ENCODE measurements around the gene CERT1. TPM values are rescaled to one million over a fixed set of nuclear protein-coding genes. Genes with fewer than 3 reads are reported as not detected.
"Not testable (repeated sequence)": the region's sequence is repeated elsewhere in the genome, so short reads cannot be mapped to it uniquely, and the experiment has no call there.

The CERT1 gene
- total and polyA plus RNA-seq, 2 donors from 2014 or later: 14.5 to 50.1 TPM

- H3K4me3 ChIP-seq (ENCODE audit: low read length in 3 of 3); H3K27ac ChIP-seq (ENCODE audit: low read depth in 2 of 2, low read length in 2 of 2); H3K4me1 ChIP-seq (ENCODE audit: control insufficient read depth in 2 of 3, insufficient read depth in 2 of 3, low read depth in 1 of 3, low read length in 3 of 3); H3K27me3 ChIP-seq (ENCODE audit: control insufficient read depth, insufficient read depth, low read length); H3K36me3 ChIP-seq (ENCODE audit: control insufficient read depth in 2 of 3, insufficient read depth in 3 of 3, low read length in 3 of 3); FAIRE-seq; intact Hi-C loops (cut with DNase I); DNase-seq; H3K9ac ChIP-seq (ENCODE audit: low read length in 3 of 3); H3K9me3 ChIP-seq (ENCODE audit: control insufficient read depth in 2 of 3, insufficient read depth in 1 of 3, low read length in 3 of 3): not testable (repeated sequence)
Observed at GRCh38 chr5:75498875-75499274, 12.6 kb downstream of the CERT1 start.

GRCh38 chr5:75498208-75498777 is 13.1 kb downstream of the CERT1 start:
- peaks cover 0 to 7% (median 0%) of the 10 kb centered on the region in 3 donors for H3K36me3 ChIP-seq (ENCODE audit: control insufficient read depth in 2 of 3, insufficient read depth in 3 of 3, low read length in 3 of 3)
- no peak for DNase-seq

DNA sequence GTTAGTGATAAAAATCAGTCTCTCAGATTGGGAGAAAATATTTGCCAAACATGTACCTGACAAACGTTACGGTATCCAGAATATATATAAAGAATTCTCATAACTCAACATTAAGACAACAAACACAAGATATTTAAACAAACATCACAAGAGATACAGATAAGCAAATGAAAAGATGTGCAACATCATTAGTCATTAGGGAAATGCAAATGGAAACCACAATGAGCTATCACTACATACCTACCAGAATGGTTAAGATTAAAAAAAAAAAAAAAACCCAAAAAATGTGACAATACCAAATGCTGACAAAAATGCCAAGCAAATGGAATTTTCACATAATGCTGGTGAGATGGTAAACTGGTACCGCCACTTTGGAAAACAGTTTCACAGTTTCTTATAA is 15.4 kb downstream of the CERT1 start:
- DNase-seq (no peak), FAIRE-seq (no peak)
- H3K27me3 ChIP-seq (ENCODE audit: control insufficient read depth, insufficient read depth, low read length): no peaks in the 10 kb centered on the region
- H3K4me1 ChIP-seq (ENCODE audit: control insufficient read depth in 2 of 3, insufficient read depth in 2 of 3, low read depth in 1 of 3, low read length in 3 of 3): no peaks in the 10 kb centered on the region
- no peak overlapping the region for H3K9ac ChIP-seq (ENCODE audit: low read length in 3 of 3)
- H3K9me3 ChIP-seq (ENCODE audit: control insufficient read depth in 2 of 3, insufficient read depth in 1 of 3, low read length in 3 of 3): no peaks in the 10 kb centered on the region
- TF ChIP-seq CTCF (IDR thresholded peaks at IDR 0.05; ENCODE audit: borderline replicate concordance, extremely low read depth, insufficient read depth): no peak
- peaks cover 3 to 7% (median 4%) of the 10 kb centered on the region in 3 donors for H3K36me3 ChIP-seq (ENCODE audit: control insufficient read depth in 2 of 3, insufficient read depth in 3 of 3, low read length in 3 of 3)
- intact Hi-C loops (cut with DNase I): no loop called here
- H3K27ac ChIP-seq (ENCODE audit: low read depth in 2 of 2, low read length in 2 of 2): no peak overlapping the region
- H3K4me3 ChIP-seq (ENCODE audit: low read length in 3 of 3): no peak overlapping the region

More at GRCh38 chr5:75498208-75498777, 13.1 kb downstream of the CERT1 start:
- Histone ChIP-seq H3K4me1 (ENCODE audit: control insufficient read depth in 2 of 3, insufficient read depth in 2 of 3, low read depth in 1 of 3, low read length in 3 of 3) (no peaks in the 10 kb centered on the region), H3K9ac (ENCODE audit: low read length in 3 of 3) (no peak overlapping the region), H3K9me3 (ENCODE audit: control insufficient read depth in 2 of 3, insufficient read depth in 1 of 3, low read length in 3 of 3) (no peaks in the 10 kb centered on the region), H3K4me3 (ENCODE audit: low read length in 3 of 3) (no peak overlapping the region), H3K27me3 (ENCODE audit: control insufficient read depth, insufficient read depth, low read length) (no peaks in the 10 kb centered on the region), H3K27ac (ENCODE audit: low read depth in 2 of 2, low read length in 2 of 2) (no peak overlapping the region)
- no peak for FAIRE-seq
- intact Hi-C loops (cut with DNase I): no loop called here
- no peak for TF ChIP-seq CTCF (IDR thresholded peaks at IDR 0.05; ENCODE audit: borderline replicate concordance, extremely low read depth, insufficient read depth)

- Histone ChIP-seq H3K4me3 (ENCODE audit: low read length in 3 of 3) (no peak overlapping the region), H3K4me1 (ENCODE audit: control insufficient read depth in 2 of 3, insufficient read depth in 2 of 3, low read depth in 1 of 3, low read length in 3 of 3) (no peaks in the 10 kb centered on the region), H3K9me3 (ENCODE audit: control insufficient read depth in 2 of 3, insufficient read depth in 1 of 3, low read length in 3 of 3) (no peaks in the 10 kb centered on the region), H3K27ac (ENCODE audit: low read depth in 2 of 2, low read length in 2 of 2) (no peak overlapping the region), H3K27me3 (ENCODE audit: control insufficient read depth, insufficient read depth, low read length) (no peaks in the 10 kb centered on the region), H3K36me3 (ENCODE audit: control insufficient read depth in 2 of 3, insufficient read depth in 3 of 3, low read length in 3 of 3) (peaks cover 0 to 4% (median 3%) of the 10 kb centered on the region in 3 donors), H3K9ac (ENCODE audit: low read length in 3 of 3) (no peak overlapping the region)
- no peak for TF ChIP-seq CTCF (IDR thresholded peaks at IDR 0.05; ENCODE audit: borderline replicate concordance, extremely low read depth, insufficient read depth)
- intact Hi-C loops (cut with DNase I): no loop called here
- FAIRE-seq (no peak), DNase-seq (no peak)
Observed at GRCh38 chr5:75491621-75492020, 19.8 kb downstream of the CERT1 start.

GRCh38 chr5:75489847-75490246 is 21.6 kb downstream of the CERT1 start:
- H3K9me3 ChIP-seq (ENCODE audit: control insufficient read depth in 2 of 3, insufficient read depth in 1 of 3, low read length in 3 of 3); FAIRE-seq; H3K9ac ChIP-seq (ENCODE audit: low read length in 3 of 3); H3K4me3 ChIP-seq (ENCODE audit: low read length in 3 of 3); DNase-seq; H3K27ac ChIP-seq (ENCODE audit: low read depth in 2 of 2, low read length in 2 of 2); H3K4me1 ChIP-seq (ENCODE audit: control insufficient read depth in 2 of 3, insufficient read depth in 2 of 3, low read depth in 1 of 3, low read length in 3 of 3); intact Hi-C loops (cut with DNase I); H3K36me3 ChIP-seq (ENCODE audit: control insufficient read depth in 2 of 3, insufficient read depth in 3 of 3, low read length in 3 of 3); H3K27me3 ChIP-seq (ENCODE audit: control insufficient read depth, insufficient read depth, low read length): not testable (repeated sequence)

Data from kidney (tissue), 14 donors.